Liver (tissue), 2 donors: Measurements from ENCODE around the gene NUDT16.

Experiments
- CTCF ChIP-seq: fragments of 150-350 bp; IDR thresholded peaks from 2 replicates; pipeline ENCODE4 v1.5.1; 2017; ENCODE audit warnings: improper control_type of control experiment, low read depth, low read length; ENCODE audit not compliant: missing input control
- YY1 ChIP-seq: IDR thresholded peaks from 2 replicates; pipeline ENCODE4 v1.6.1; 2016; ENCODE audit warnings: antibody characterized with exemption, mild to moderate bottlenecking
- donor health status: healthy.

- no peak for TF ChIP-seq CTCF
- no peak for TF ChIP-seq YY1
Measured at GRCh38 chr3:131393051-131393450, 11.5 kb downstream of the NUDT16 start.
